ENCODE results near the gene CST4. TPM values are rescaled to one million over a fixed set of nuclear protein-coding genes. Genes with fewer than 3 reads are reported as not detected.

CST4 gene
- polyA plus RNA-seq, 4 donors = not detected

GRCh38 chr20:23684261-23684660 is 4.6 kb downstream of the CST4 start:
- FAIRE-seq = no peak
- H3K36me3 ChIP-seq (ENCODE audit: control insufficient read depth in 3 of 3, insufficient read depth in 2 of 3, low read depth in 1 of 3, low read length in 3 of 3) = no peaks in the 10 kb centered on the region
- H3K27me3 ChIP-seq (ENCODE audit: control insufficient read depth in 3 of 3, insufficient read depth in 3 of 3, low read length in 3 of 3) = no peaks in the 10 kb centered on the region
- no peak overlapping the region for H3K27ac ChIP-seq (ENCODE audit: low read depth in 1 of 3, low read length in 2 of 3)
- H3K9me3 ChIP-seq (ENCODE audit: control insufficient read depth in 2 of 2, insufficient read depth in 1 of 2, low read depth in 1 of 2, low read length in 1 of 2) = no peaks in the 10 kb centered on the region
- DNase-seq = no peak
- no peak overlapping the region for H3K4me3 ChIP-seq (ENCODE audit: low read depth in 1 of 3, low read length in 3 of 3)
- 80 to 87% (median 82%) methylated on average over 6 of the region's 6 CpGs for WGBS, 3 donors
- H3K4me1 ChIP-seq (ENCODE audit: control insufficient read depth in 3 of 3, insufficient read depth in 2 of 3, low read depth in 1 of 3, low read length in 2 of 3) = no peaks in the 10 kb centered on the region

- 84 to 93% (median 93%) methylated on average over 2 of the region's 2 CpGs for WGBS, 3 donors
- H3K9me3 ChIP-seq (ENCODE audit: control insufficient read depth in 2 of 2, insufficient read depth in 1 of 2, low read depth in 1 of 2, low read length in 1 of 2) = no peaks in the 10 kb centered on the region
- no peaks in the 10 kb centered on the region for H3K27me3 ChIP-seq (ENCODE audit: control insufficient read depth in 3 of 3, insufficient read depth in 3 of 3, low read length in 3 of 3)
- FAIRE-seq = no peak
- no peaks in the 10 kb centered on the region for H3K36me3 ChIP-seq (ENCODE audit: control insufficient read depth in 3 of 3, insufficient read depth in 2 of 3, low read depth in 1 of 3, low read length in 3 of 3)
- no peak overlapping the region for H3K4me3 ChIP-seq (ENCODE audit: low read depth in 1 of 3, low read length in 3 of 3)
- DNase-seq = no peak
- no peaks in the 10 kb centered on the region for H3K4me1 ChIP-seq (ENCODE audit: control insufficient read depth in 3 of 3, insufficient read depth in 2 of 3, low read depth in 1 of 3, low read length in 2 of 3)
- H3K27ac ChIP-seq (ENCODE audit: low read depth in 1 of 3, low read length in 2 of 3) = no peak overlapping the region
Measured at GRCh38 chr20:23683807-23684206, 5.0 kb downstream of the CST4 start.

GRCh38 chr20:23683281-23683680 is 5.6 kb downstream of the CST4 start:
- DNase-seq (no peak), FAIRE-seq (no peak)
- Histone ChIP-seq H3K4me1 (ENCODE audit: control insufficient read depth in 3 of 3, insufficient read depth in 2 of 3, low read depth in 1 of 3, low read length in 2 of 3) (no peaks in the 10 kb centered on the region), H3K36me3 (ENCODE audit: control insufficient read depth in 3 of 3, insufficient read depth in 2 of 3, low read depth in 1 of 3, low read length in 3 of 3) (no peaks in the 10 kb centered on the region), H3K4me3 (ENCODE audit: low read depth in 1 of 3, low read length in 3 of 3) (no peak overlapping the region), H3K27ac (ENCODE audit: low read depth in 1 of 3, low read length in 2 of 3) (no peak overlapping the region), H3K9me3 (ENCODE audit: control insufficient read depth in 2 of 2, insufficient read depth in 1 of 2, low read depth in 1 of 2, low read length in 1 of 2) (no peaks in the 10 kb centered on the region), H3K27me3 (ENCODE audit: control insufficient read depth in 3 of 3, insufficient read depth in 3 of 3, low read length in 3 of 3) (no peaks in the 10 kb centered on the region)
- WGBS, 3 donors = 82 to 86% (median 83%) methylated on average over 2 of the region's 2 CpGs

- Histone ChIP-seq H3K36me3 (ENCODE audit: control insufficient read depth in 3 of 3, insufficient read depth in 2 of 3, low read depth in 1 of 3, low read length in 3 of 3) (no peaks in the 10 kb centered on the region), H3K27ac (ENCODE audit: low read depth in 1 of 3, low read length in 2 of 3) (no peak overlapping the region), H3K4me3 (ENCODE audit: low read depth in 1 of 3, low read length in 3 of 3) (no peak overlapping the region), H3K4me1 (ENCODE audit: control insufficient read depth in 3 of 3, insufficient read depth in 2 of 3, low read depth in 1 of 3, low read length in 2 of 3) (no peaks in the 10 kb centered on the region), H3K9me3 (ENCODE audit: control insufficient read depth in 2 of 2, insufficient read depth in 1 of 2, low read depth in 1 of 2, low read length in 1 of 2) (no peaks in the 10 kb centered on the region), H3K27me3 (ENCODE audit: control insufficient read depth in 3 of 3, insufficient read depth in 3 of 3, low read length in 3 of 3) (no peaks in the 10 kb centered on the region)
- no peak for FAIRE-seq
- DNase-seq = no peak
Measured at GRCh38 chr20:23680146-23680545, 8.7 kb downstream of the CST4 start.

- Histone ChIP-seq H3K36me3 (ENCODE audit: control insufficient read depth in 3 of 3, insufficient read depth in 2 of 3, low read depth in 1 of 3, low read length in 3 of 3) (no peaks in the 10 kb centered on the region), H3K4me1 (ENCODE audit: control insufficient read depth in 3 of 3, insufficient read depth in 2 of 3, low read depth in 1 of 3, low read length in 2 of 3) (no peaks in the 10 kb centered on the region), H3K4me3 (ENCODE audit: low read depth in 1 of 3, low read length in 3 of 3) (no peak overlapping the region), H3K27me3 (ENCODE audit: control insufficient read depth in 3 of 3, insufficient read depth in 3 of 3, low read length in 3 of 3) (no peaks in the 10 kb centered on the region), H3K9me3 (ENCODE audit: control insufficient read depth in 2 of 2, insufficient read depth in 1 of 2, low read depth in 1 of 2, low read length in 1 of 2) (no peaks in the 10 kb centered on the region), H3K27ac (ENCODE audit: low read depth in 1 of 3, low read length in 2 of 3) (no peak overlapping the region)
- DNase-seq (no peak), FAIRE-seq (no peak)
- WGBS, 3 donors = 75 to 86% (median 79%) methylated on average over 7 of the region's 7 CpGs
Measured at GRCh38 chr20:23679133-23680092, 9.4 kb downstream of the CST4 start.

- no peak overlapping the region for H3K27ac ChIP-seq (ENCODE audit: low read depth in 1 of 3, low read length in 2 of 3)
- no peaks in the 10 kb centered on the region for H3K9me3 ChIP-seq (ENCODE audit: control insufficient read depth in 2 of 2, insufficient read depth in 1 of 2, low read depth in 1 of 2, low read length in 1 of 2)
- DNase-seq = no peak
- no peaks in the 10 kb centered on the region for H3K27me3 ChIP-seq (ENCODE audit: control insufficient read depth in 3 of 3, insufficient read depth in 3 of 3, low read length in 3 of 3)
- no peak for FAIRE-seq
- WGBS, 3 donors = 25 to 70% (median 41%) methylated on average over 1 of the region's 1 CpG
- H3K36me3 ChIP-seq (ENCODE audit: control insufficient read depth in 3 of 3, insufficient read depth in 2 of 3, low read depth in 1 of 3, low read length in 3 of 3) = no peaks in the 10 kb centered on the region
- no peak overlapping the region for H3K4me3 ChIP-seq (ENCODE audit: low read depth in 1 of 3, low read length in 3 of 3)
- H3K4me1 ChIP-seq (ENCODE audit: control insufficient read depth in 3 of 3, insufficient read depth in 2 of 3, low read depth in 1 of 3, low read length in 2 of 3) = no peaks in the 10 kb centered on the region
Measured at GRCh38 chr20:23673209-23673608, 15.6 kb downstream of the CST4 start.

GRCh38 chr20:23672158-23672557 is 16.7 kb downstream of the CST4 start:
- no peak for DNase-seq

GRCh38 chr20:23671479-23671878 is 17.4 kb downstream of the CST4 start:
- FAIRE-seq (no peak), DNase-seq (no peak)
- no peaks in the 10 kb centered on the region for H3K36me3 ChIP-seq (ENCODE audit: control insufficient read depth in 3 of 3, insufficient read depth in 2 of 3, low read depth in 1 of 3, low read length in 3 of 3)
- no peaks in the 10 kb centered on the region for H3K9me3 ChIP-seq (ENCODE audit: control insufficient read depth in 2 of 2, insufficient read depth in 1 of 2, low read depth in 1 of 2, low read length in 1 of 2)
- no peak overlapping the region for H3K27ac ChIP-seq (ENCODE audit: low read depth in 1 of 3, low read length in 2 of 3)
- H3K4me1 ChIP-seq (ENCODE audit: control insufficient read depth in 3 of 3, insufficient read depth in 2 of 3, low read depth in 1 of 3, low read length in 2 of 3) = no peaks in the 10 kb centered on the region
- no peak overlapping the region for H3K4me3 ChIP-seq (ENCODE audit: low read depth in 1 of 3, low read length in 3 of 3)
- 46 to 75% (median 67%) methylated on average over 3 of the region's 3 CpGs for WGBS, 3 donors
- H3K27me3 ChIP-seq (ENCODE audit: control insufficient read depth in 3 of 3, insufficient read depth in 3 of 3, low read length in 3 of 3) = no peaks in the 10 kb centered on the region

More at GRCh38 chr20:23672158-23672557, 16.7 kb downstream of the CST4 start:
- Histone ChIP-seq H3K9me3 (ENCODE audit: control insufficient read depth in 2 of 2, insufficient read depth in 1 of 2, low read depth in 1 of 2, low read length in 1 of 2) (no peaks in the 10 kb centered on the region), H3K27me3 (ENCODE audit: control insufficient read depth in 3 of 3, insufficient read depth in 3 of 3, low read length in 3 of 3) (no peaks in the 10 kb centered on the region), H3K27ac (ENCODE audit: low read depth in 1 of 3, low read length in 2 of 3) (no peak overlapping the region), H3K4me3 (ENCODE audit: low read depth in 1 of 3, low read length in 3 of 3) (no peak overlapping the region), H3K36me3 (ENCODE audit: control insufficient read depth in 3 of 3, insufficient read depth in 2 of 3, low read depth in 1 of 3, low read length in 3 of 3) (no peaks in the 10 kb centered on the region), H3K4me1 (ENCODE audit: control insufficient read depth in 3 of 3, insufficient read depth in 2 of 3, low read depth in 1 of 3, low read length in 2 of 3) (no peaks in the 10 kb centered on the region)
- WGBS, 3 donors = 84 to 96% (median 91%) methylated on average over 1 of the region's 1 CpG
- no peak for FAIRE-seq

- WGBS, 3 donors = 42 to 53% (median 43%) methylated on average over 1 of the region's 1 CpG
- Histone ChIP-seq H3K9me3 (ENCODE audit: control insufficient read depth in 2 of 2, insufficient read depth in 1 of 2, low read depth in 1 of 2, low read length in 1 of 2) (no peaks in the 10 kb centered on the region), H3K27ac (ENCODE audit: low read depth in 1 of 3, low read length in 2 of 3) (no peak overlapping the region), H3K4me1 (ENCODE audit: control insufficient read depth in 3 of 3, insufficient read depth in 2 of 3, low read depth in 1 of 3, low read length in 2 of 3) (no peaks in the 10 kb centered on the region), H3K36me3 (ENCODE audit: control insufficient read depth in 3 of 3, insufficient read depth in 2 of 3, low read depth in 1 of 3, low read length in 3 of 3) (no peaks in the 10 kb centered on the region), H3K27me3 (ENCODE audit: control insufficient read depth in 3 of 3, insufficient read depth in 3 of 3, low read length in 3 of 3) (no peaks in the 10 kb centered on the region), H3K4me3 (ENCODE audit: low read depth in 1 of 3, low read length in 3 of 3) (no peak overlapping the region)
- FAIRE-seq = no peak
- no peak for DNase-seq
Measured at GRCh38 chr20:23670361-23670760, 18.5 kb downstream of the CST4 start.
